ENCODE results near the gene MAST4. TPM values are rescaled to one million over a fixed set of nuclear protein-coding genes. Genes with fewer than 3 reads are reported as not detected.

The MAST4 gene
- polyA plus RNA-seq, 1 experiment = 11.6 TPM

GRCh38 chr5:66912787-66913186 lies 316.6 kb downstream of the MAST4 start:
- CTCF ChIA-PET = no interaction called here
- no peak for TF ChIP-seq CTCF (IDR thresholded peaks at IDR 0.05; ENCODE audit: low read depth, low read length)

GRCh38 chr5:66915531-66915930 lies 319.3 kb downstream of the MAST4 start:
- no peaks in the 10 kb centered on the region for H3K9me3 ChIP-seq (ENCODE audit: control insufficient read depth, insufficient read depth, low read length)
- H3K27ac ChIP-seq (ENCODE audit: low read depth, low read length) = no peak overlapping the region
- ChIA-PET POLR2A (no interaction called here), CTCF (interaction anchor here (0.8 kb wide), 1 partner anchor 20 kb away, joined by 3 read pairs; no protein-coding TSS in a partner anchor)
- peaks cover 2% of the 10 kb centered on the region for H3K27me3 ChIP-seq (ENCODE audit: control insufficient read depth, insufficient read depth, low read length)
- TF ChIP-seq CTCF (IDR thresholded peaks at IDR 0.05; ENCODE audit: low read depth, low read length) = no peak
- no peak overlapping the region for H3K4me3 ChIP-seq (ENCODE audit: low read depth, low read length)
- no peak for DNase-seq (ENCODE audit: low read depth, low spot score)

More at GRCh38 chr5:66912787-66913186, 316.6 kb downstream of the MAST4 start:
- peaks cover 2% of the 10 kb centered on the region for H3K27me3 ChIP-seq (ENCODE audit: control insufficient read depth, insufficient read depth, low read length)
- no peak for DNase-seq (ENCODE audit: low read depth, low spot score)
- POLR2A ChIA-PET = no interaction called here
- H3K9me3 ChIP-seq (ENCODE audit: control insufficient read depth, insufficient read depth, low read length) = no peaks in the 10 kb centered on the region
- H3K27ac ChIP-seq (ENCODE audit: low read depth, low read length) = no peak overlapping the region
- no peak overlapping the region for H3K4me3 ChIP-seq (ENCODE audit: low read depth, low read length)

- ChIA-PET CTCF (interaction anchor here (1.3 kb wide), 1 partner anchor 58 kb away, joined by 3 read pairs; no protein-coding TSS in a partner anchor), POLR2A (no interaction called here)
- TF ChIP-seq CTCF (IDR thresholded peaks at IDR 0.05; ENCODE audit: low read depth, low read length) = no peak
- Histone ChIP-seq H3K27me3 (ENCODE audit: control insufficient read depth, insufficient read depth, low read length) (no peaks in the 10 kb centered on the region), H3K9me3 (ENCODE audit: control insufficient read depth, insufficient read depth, low read length) (no peaks in the 10 kb centered on the region), H3K27ac (ENCODE audit: low read depth, low read length) (no peak overlapping the region), H3K4me3 (ENCODE audit: low read depth, low read length) (no peak overlapping the region)
- no peak for DNase-seq (ENCODE audit: low read depth, low spot score)
Observed at GRCh38 chr5:66922881-66923280, 326.7 kb downstream of the MAST4 start.

GRCh38 chr5:66923457-66923856 lies 327.3 kb downstream of the MAST4 start:
- TF ChIP-seq CTCF (IDR thresholded peaks at IDR 0.05; ENCODE audit: low read depth, low read length) = no peak
- Histone ChIP-seq H3K27ac (ENCODE audit: low read depth, low read length) (no peak overlapping the region), H3K27me3 (ENCODE audit: control insufficient read depth, insufficient read depth, low read length) (no peaks in the 10 kb centered on the region), H3K9me3 (ENCODE audit: control insufficient read depth, insufficient read depth, low read length) (no peaks in the 10 kb centered on the region), H3K4me3 (ENCODE audit: low read depth, low read length) (no peak overlapping the region)
- CTCF ChIA-PET = interaction anchor here (1.3 kb wide), 1 partner anchor 59 kb away, joined by 3 read pairs; no protein-coding TSS in a partner anchor
- DNase-seq (ENCODE audit: low read depth, low spot score) = no peak
- POLR2A ChIA-PET = no interaction called here

- Histone ChIP-seq H3K27me3 (ENCODE audit: control insufficient read depth, insufficient read depth, low read length) (no peaks in the 10 kb centered on the region), H3K27ac (ENCODE audit: low read depth, low read length) (no peak overlapping the region), H3K9me3 (ENCODE audit: control insufficient read depth, insufficient read depth, low read length) (no peaks in the 10 kb centered on the region), H3K4me3 (ENCODE audit: low read depth, low read length) (no peak overlapping the region)
- ChIA-PET POLR2A (no interaction called here), CTCF (interaction anchor here (1.3 kb wide), 1 partner anchor 59 kb away, joined by 3 read pairs; no protein-coding TSS in a partner anchor)
- TF ChIP-seq CTCF (IDR thresholded peaks at IDR 0.05; ENCODE audit: low read depth, low read length) = no peak
- DNase-seq (ENCODE audit: low read depth, low spot score) = no peak
Observed at GRCh38 chr5:66923922-66924321, 327.7 kb downstream of the MAST4 start.
